Progenitor cell of endocrine pancreas (in vitro differentiated cells): Measurements from ENCODE around the gene TBPL2. TPM values are rescaled to one million over a fixed set of nuclear protein-coding genes. Genes with fewer than 3 reads are reported as not detected.

Source experiments
- DNase-seq: peaks from one replicate; pipeline ENCODE4 v3.0.0; 2021; ENCODE audit warnings: low spot score; ENCODE audit not compliant: unreplicated experiment
- H3K27ac Mint-ChIP-seq: 2 replicates; pipeline ENCODE4 v1.8.0; 2021; ENCODE audit warnings: mild to moderate bottlenecking, moderate library complexity, mixed read lengths
- H3K27me3 Mint-ChIP-seq: 2 replicates; pipeline ENCODE4 v1.8.0; 2021; ENCODE audit warnings: mixed read lengths
- H3K36me3 Mint-ChIP-seq: 2 replicates; pipeline ENCODE4 v1.8.0; 2022; ENCODE audit warnings: mixed read lengths; ENCODE audit not compliant: insufficient read depth
- H3K4me1 Mint-ChIP-seq: 2 replicates; pipeline ENCODE4 v1.8.0; 2021; ENCODE audit warnings: low read depth, mixed read lengths
- H3K4me3 Mint-ChIP-seq: 2 replicates; pipeline ENCODE4 v1.8.0; 2021; ENCODE audit warnings: low read depth, mild to moderate bottlenecking, moderate library complexity, mixed read lengths
- H3K9me3 Mint-ChIP-seq: 2 replicates; pipeline ENCODE4 v1.8.0; 2021; ENCODE audit warnings: low read depth, mixed read lengths
- total RNA-seq: library from RNA; stranded (reverse); gene quantifications from 2 replicates; pipeline ENCODE4 v1.2.1, GENCODE V29; 2021
- TF ChIP-seq, protein P1 (sequence below): fragments of 200-600 bp; sonication (generic); IDR thresholded peaks from one replicate; pipeline ENCODE4 v1.5.0; 2021; ENCODE audit warnings: antibody characterized with exemption, mild to moderate bottlenecking; ENCODE audit not compliant: unreplicated experiment

Gene TBPL2
- total RNA-seq, 1 donor from 2014 or later: not detected

DNA sequence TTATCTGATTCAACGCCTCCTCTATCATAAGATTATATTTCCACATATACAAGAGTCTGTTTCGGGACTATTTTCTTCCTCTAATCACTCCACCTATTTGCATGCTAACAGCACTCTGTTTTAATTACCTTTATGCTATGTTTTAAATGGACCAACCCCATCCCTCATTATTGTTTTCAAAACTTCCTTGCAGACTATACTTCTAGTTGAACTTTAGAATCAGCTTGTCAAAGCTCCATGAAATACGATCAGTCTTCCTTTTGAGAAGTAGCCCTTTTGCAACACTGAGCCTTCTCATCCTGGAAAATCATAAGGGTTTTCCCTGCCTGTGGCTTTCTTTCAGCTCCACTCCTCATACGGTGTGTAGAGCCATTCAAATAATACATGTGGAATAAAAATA, 65.6 kb downstream of the TBPL2 start:
- no peak for DNase-seq

DNA sequence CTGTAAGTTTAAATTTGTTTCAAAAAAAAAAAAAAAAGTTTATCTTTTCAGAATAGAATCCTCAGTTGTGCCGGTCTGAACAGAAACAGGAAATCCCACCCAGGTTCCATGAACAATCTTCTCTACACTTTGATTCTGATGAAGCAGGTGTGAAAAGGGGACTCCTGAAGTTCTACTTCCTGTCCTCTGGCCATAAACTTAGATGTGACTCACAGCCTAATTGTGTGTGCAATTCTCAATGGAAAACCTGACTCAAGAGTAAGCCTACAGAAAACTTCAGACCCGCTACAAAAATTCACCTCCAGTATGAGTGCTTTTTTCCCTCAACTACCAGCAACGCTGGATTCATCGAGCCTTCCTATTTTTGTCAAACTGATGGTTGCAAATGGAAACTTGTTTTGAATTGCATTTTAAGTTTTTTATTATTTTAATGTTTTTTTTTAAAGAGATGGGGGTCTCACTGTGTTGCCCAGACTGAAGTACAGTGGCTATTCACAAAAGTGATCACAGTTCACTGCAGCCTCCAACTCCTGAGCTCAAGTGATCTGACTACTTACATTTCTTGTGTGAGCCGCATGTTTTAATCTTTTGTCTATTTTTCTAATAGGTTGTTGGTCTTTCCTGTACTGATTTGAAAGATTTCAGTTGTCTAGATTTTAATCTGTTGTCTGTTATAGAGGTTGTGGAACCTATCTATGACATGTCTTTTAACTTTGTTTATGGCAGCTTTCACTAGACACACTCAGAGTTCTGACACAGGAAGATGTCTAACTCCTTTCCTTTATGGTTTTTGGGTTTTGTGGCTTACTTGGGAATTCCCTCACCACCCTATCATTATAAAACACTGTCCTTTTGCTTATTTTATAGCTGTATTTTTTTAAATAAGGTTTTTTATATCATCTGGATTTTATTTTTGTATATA, 66.4 kb downstream of the TBPL2 start:
- Mint-ChIP-seq H3K4me1 (no peaks in the 10 kb centered on the region), H3K36me3 (peaks cover 23% of the 10 kb centered on the region), H3K9me3 (no peaks in the 10 kb centered on the region), H3K27me3 (no peaks in the 10 kb centered on the region), H3K27ac (no peak overlapping the region), H3K4me3 (no peak overlapping the region)
- no peak for DNase-seq
- TF ChIP-seq, protein P1, sequence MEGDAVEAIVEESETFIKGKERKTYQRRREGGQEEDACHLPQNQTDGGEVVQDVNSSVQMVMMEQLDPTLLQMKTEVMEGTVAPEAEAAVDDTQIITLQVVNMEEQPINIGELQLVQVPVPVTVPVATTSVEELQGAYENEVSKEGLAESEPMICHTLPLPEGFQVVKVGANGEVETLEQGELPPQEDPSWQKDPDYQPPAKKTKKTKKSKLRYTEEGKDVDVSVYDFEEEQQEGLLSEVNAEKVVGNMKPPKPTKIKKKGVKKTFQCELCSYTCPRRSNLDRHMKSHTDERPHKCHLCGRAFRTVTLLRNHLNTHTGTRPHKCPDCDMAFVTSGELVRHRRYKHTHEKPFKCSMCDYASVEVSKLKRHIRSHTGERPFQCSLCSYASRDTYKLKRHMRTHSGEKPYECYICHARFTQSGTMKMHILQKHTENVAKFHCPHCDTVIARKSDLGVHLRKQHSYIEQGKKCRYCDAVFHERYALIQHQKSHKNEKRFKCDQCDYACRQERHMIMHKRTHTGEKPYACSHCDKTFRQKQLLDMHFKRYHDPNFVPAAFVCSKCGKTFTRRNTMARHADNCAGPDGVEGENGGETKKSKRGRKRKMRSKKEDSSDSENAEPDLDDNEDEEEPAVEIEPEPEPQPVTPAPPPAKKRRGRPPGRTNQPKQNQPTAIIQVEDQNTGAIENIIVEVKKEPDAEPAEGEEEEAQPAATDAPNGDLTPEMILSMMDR: no peak

More for the DNA sequence above, 65.6 kb downstream of the TBPL2 start:
- Mint-ChIP-seq H3K36me3 (peaks cover 19% of the 10 kb centered on the region), H3K4me1 (no peaks in the 10 kb centered on the region), H3K9me3 (no peaks in the 10 kb centered on the region), H3K4me3 (no peak overlapping the region), H3K27me3 (no peaks in the 10 kb centered on the region), H3K27ac (no peak overlapping the region)
- TF ChIP-seq, protein P1: no peak

DNA sequence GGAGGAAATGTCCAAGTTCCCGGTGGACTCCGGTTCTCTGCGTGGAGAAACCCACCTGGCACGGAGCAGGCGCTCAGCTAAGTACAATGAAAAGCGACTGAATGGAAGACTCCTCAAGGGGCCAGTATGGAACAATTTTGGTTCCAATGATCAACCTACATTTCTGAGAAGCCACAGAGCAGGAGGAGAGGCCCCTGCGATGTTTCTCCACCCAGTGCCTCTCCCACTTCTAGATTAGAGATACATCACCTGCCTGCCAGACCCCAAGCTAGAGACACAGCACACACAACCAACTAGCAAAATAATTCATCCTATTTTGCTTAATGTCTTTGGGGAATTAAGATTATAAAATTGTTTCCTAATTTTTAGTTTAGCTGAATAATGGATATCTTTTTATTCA, 67.6 kb downstream of the TBPL2 start:
- TF ChIP-seq, protein P1: no peak
- H3K9me3 Mint-ChIP-seq: no peaks in the 10 kb centered on the region
- no peak for DNase-seq
- peaks cover 21% of the 10 kb centered on the region for H3K36me3 Mint-ChIP-seq
- no peaks in the 10 kb centered on the region for H3K4me1 Mint-ChIP-seq
- no peak overlapping the region for H3K27ac Mint-ChIP-seq
- no peaks in the 10 kb centered on the region for H3K27me3 Mint-ChIP-seq
- H3K4me3 Mint-ChIP-seq: no peak overlapping the region

DNA sequence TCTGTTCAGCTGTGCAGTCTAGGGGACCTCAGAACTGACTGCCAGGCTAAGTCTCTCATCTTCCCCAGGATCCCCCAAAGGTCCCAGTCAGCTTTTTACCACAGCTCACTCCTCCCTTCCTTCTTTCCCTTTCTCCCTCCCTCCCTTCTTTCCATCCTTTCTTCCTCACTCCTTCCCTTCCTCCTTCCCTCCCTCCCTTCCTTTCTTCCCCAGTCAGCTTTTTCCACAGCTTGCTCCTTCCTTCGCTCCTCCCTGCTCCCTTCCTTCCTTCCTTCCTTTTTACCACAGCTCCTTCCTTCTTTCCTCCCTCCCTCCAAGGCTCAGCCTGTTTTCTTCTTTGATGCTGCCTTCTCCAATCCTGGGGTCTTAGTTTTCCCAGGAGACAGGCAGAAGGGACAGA, 68.0 kb downstream of the TBPL2 start:
- Mint-ChIP-seq H3K27me3 (no peaks in the 10 kb centered on the region), H3K36me3 (peaks cover 23% of the 10 kb centered on the region), H3K4me3 (no peak overlapping the region), H3K27ac (peak overlapping the region; percentile 11), H3K9me3 (no peaks in the 10 kb centered on the region), H3K4me1 (no peaks in the 10 kb centered on the region)
- no peak for DNase-seq
- TF ChIP-seq, protein P1: no peak

DNA sequence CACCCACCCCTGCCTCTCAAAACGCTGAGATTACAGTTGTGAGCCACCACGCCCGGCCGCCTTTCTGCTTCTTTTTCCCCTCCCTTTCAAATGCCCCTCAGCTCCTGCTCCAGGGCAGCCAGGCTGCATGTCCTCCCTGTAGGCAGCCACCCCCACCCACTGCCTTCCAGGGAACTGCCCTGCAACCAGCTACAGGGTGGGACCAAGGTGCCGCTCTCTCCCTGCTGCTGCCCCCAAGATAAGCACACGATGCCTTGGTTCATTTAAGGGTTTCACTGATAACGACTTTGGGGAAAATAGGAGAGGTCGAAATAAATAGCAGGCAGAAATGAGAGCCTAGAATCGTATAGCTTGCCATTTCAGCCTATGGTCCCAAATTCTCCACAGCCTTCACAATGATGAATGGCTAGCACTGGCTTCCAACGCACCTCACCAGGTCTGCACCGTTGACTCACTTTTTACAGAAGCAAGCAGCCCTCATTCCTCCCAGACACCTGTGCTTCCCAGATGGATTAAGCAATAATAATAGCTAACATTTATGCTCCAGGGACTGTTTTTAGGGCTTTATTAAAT, 69.4 kb downstream of the TBPL2 start:
- no peak overlapping the region for H3K4me3 Mint-ChIP-seq
- no peak for DNase-seq
- no peaks in the 10 kb centered on the region for H3K9me3 Mint-ChIP-seq
- no peak overlapping the region for H3K27ac Mint-ChIP-seq
- H3K4me1 Mint-ChIP-seq: no peaks in the 10 kb centered on the region
- peaks cover 14% of the 10 kb centered on the region for H3K36me3 Mint-ChIP-seq
- H3K27me3 Mint-ChIP-seq: no peaks in the 10 kb centered on the region
- TF ChIP-seq, protein P1: no peak
